IMR-90 (cell line): ENCODE results near the gene XIST. TPM values are rescaled to one million over a fixed set of nuclear protein-coding genes. Genes with fewer than 3 reads are reported as not detected.

Experiments
- ATAC-seq: fragments of 200-7000 bp; cut with Tn5 transposase; 2 replicates; pipeline ENCODE4 v1.9.1; 2020; ENCODE audit warnings: low read depth, mild to moderate bottlenecking, moderate library complexity
- BruUV-seq: library from RNA; stranded (reverse); fragments of 400-500 nt; replicated peaks from 2 replicates; lab custom pipeline; 2021; lab: Mats Ljungman, UMichigan
- CTCF ChIA-PET: fragments of 300-600 bp; formaldehyde crosslinking; extraction: SDS; loops from one replicate; lab custom pipeline; 2021; ENCODE audit warnings: antibody characterized with exemption; lab: Yijun Ruan, JAX
- POLR2A ChIA-PET: fragments of 300-600 bp; sonication (Branson Sonifier 250); formaldehyde crosslinking; loops from one replicate; lab custom pipeline; 2022; ENCODE audit warnings: antibody characterized with exemption; ENCODE audit not compliant: unreplicated experiment; lab: Charles Lee
- DNase-seq: peaks from one replicate; pipeline ENCODE4 v3.0.0; 2013
- H2AFZ ChIP-seq: replicated peaks from 2 replicates; pipeline ENCODE3; 2013; ENCODE audit warnings: low read length, mild to moderate bottlenecking; ENCODE audit not compliant: poor library complexity
- H2AK5ac ChIP-seq: 2 replicates; pipeline ENCODE4 v1.6.1; 2013; ENCODE audit warnings: low read depth, low read length, inconsistent platforms
- H2AK9ac ChIP-seq: replicated peaks from 2 replicates; pipeline ENCODE3; 2013; ENCODE audit warnings: mild to moderate bottlenecking, low read depth, low read length, moderate library complexity; ENCODE audit not compliant: poor library complexity
- H2BK120ac ChIP-seq: 2 replicates; pipeline ENCODE4 v1.6.1; 2013; ENCODE audit warnings: low read depth, low read length, inconsistent platforms
- H2BK15ac ChIP-seq: 3 replicates; pipeline ENCODE4 v1.6.1; 2013; ENCODE audit warnings: low read depth, low read length, inconsistent platforms
- H2BK20ac ChIP-seq: 2 replicates; pipeline ENCODE4 v1.6.1; 2013; ENCODE audit warnings: low read depth, mild to moderate bottlenecking, inconsistent platforms, low read length, moderate library complexity
- H2BK5ac ChIP-seq: 2 replicates; pipeline ENCODE4 v1.6.1; 2013; ENCODE audit warnings: mild to moderate bottlenecking, low read depth, low read length, inconsistent platforms; ENCODE audit not compliant: poor library complexity, severe bottlenecking
- H3K14ac ChIP-seq: replicated peaks from 2 replicates; pipeline ENCODE4 v1.6.1; 2013; ENCODE audit warnings: low read depth, low read length, inconsistent platforms
- H3K18ac ChIP-seq: 2 replicates; pipeline ENCODE4 v1.6.1; 2013; ENCODE audit warnings: low read depth, low read length, control low read depth
- H3K23ac ChIP-seq: 2 replicates; pipeline ENCODE4 v1.6.1; 2013; ENCODE audit warnings: low read depth, low read length, inconsistent platforms
- H3K27ac ChIP-seq: 2 replicates; pipeline ENCODE4 v1.5.1; 2013; ENCODE audit warnings: mild to moderate bottlenecking, control low read depth, low read length; ENCODE audit not compliant: insufficient read depth
- H3K27me3 ChIP-seq: 2 replicates; pipeline ENCODE4 v1.6.1; 2013; ENCODE audit warnings: low read length; ENCODE audit not compliant: control insufficient read depth, insufficient read depth
- H3K36me3 ChIP-seq: 2 replicates; pipeline ENCODE4 v1.6.1; 2013; ENCODE audit warnings: low read length, mixed read lengths; ENCODE audit not compliant: control insufficient read depth, insufficient read depth
- H3K4ac ChIP-seq: 2 replicates; pipeline ENCODE4 v1.6.1; 2013; ENCODE audit warnings: low read depth, low read length, inconsistent platforms
- H3K4me1 ChIP-seq: 2 replicates; pipeline ENCODE4 v1.6.1; 2013; ENCODE audit warnings: low read length, mixed read lengths; ENCODE audit not compliant: control insufficient read depth, insufficient read depth
- H3K4me2 ChIP-seq: 2 replicates; pipeline ENCODE4 v1.6.1; 2013; ENCODE audit warnings: low read depth, mild to moderate bottlenecking, control low read depth, low read length, moderate library complexity
- H3K4me3 ChIP-seq: 2 replicates; pipeline ENCODE4 v1.5.1; 2013; ENCODE audit warnings: low read depth, mild to moderate bottlenecking, control low read depth, low read length, moderate library complexity; ENCODE audit not compliant: insufficient read depth
- H3K56ac ChIP-seq: 2 replicates; pipeline ENCODE4 v1.6.1; 2013; ENCODE audit warnings: low read length, inconsistent platforms; ENCODE audit not compliant: insufficient read depth; ENCODE audit errors: extremely low read depth
- H3K79me1 ChIP-seq, 2 experiments: 2 replicates each; pipeline ENCODE4 v1.6.1; 2013; ENCODE audit warnings: low read length in 2 of 2, inconsistent platforms in 1 of 2, low read depth in 1 of 2
- H3K9ac ChIP-seq: 2 replicates; pipeline ENCODE4 v1.6.1; 2013; ENCODE audit warnings: low read depth, low read length, control low read depth
- H3K9me1 ChIP-seq: 2 replicates; pipeline ENCODE4 v1.6.1; 2013; ENCODE audit warnings: low read length, inconsistent platforms; ENCODE audit not compliant: insufficient read depth
- H3K9me3 ChIP-seq: 2 replicates; pipeline ENCODE4 v1.6.1; 2013; ENCODE audit warnings: low read length; ENCODE audit not compliant: control insufficient read depth, insufficient read depth
- H4K20me1 ChIP-seq: 2 replicates; pipeline ENCODE4 v1.6.1; 2013; ENCODE audit warnings: low read length, inconsistent platforms; ENCODE audit not compliant: insufficient read depth
- H4K5ac ChIP-seq: 2 replicates; pipeline ENCODE4 v1.6.1; 2013; ENCODE audit warnings: mild to moderate bottlenecking, low read depth, low read length, control low read depth
- H4K8ac ChIP-seq, 2 experiments: 2 replicates each; pipeline ENCODE4 v1.6.1; 2013; ENCODE audit warnings: low read depth in 2 of 2, low read length in 2 of 2, control low read depth in 1 of 2, inconsistent platforms in 1 of 2
- H4K91ac ChIP-seq: 2 replicates; pipeline ENCODE4 v1.6.1; 2013; ENCODE audit warnings: low read depth, low read length, inconsistent platforms; ENCODE audit not compliant: insufficient read depth
- CHD1 ChIP-seq: IDR thresholded peaks from 2 replicates; pipeline ENCODE4 v1.6.1; 2012; ENCODE audit warnings: low read depth, low read length, improper control_type of control experiment
- MAZ ChIP-seq: IDR thresholded peaks from 2 replicates; pipeline ENCODE4 v1.6.1; 2012; ENCODE audit warnings: low read depth, mild to moderate bottlenecking, low read length, improper control_type of control experiment, moderate library complexity, borderline replicate concordance
- NFE2L2 ChIP-seq: fragments of 150-350 bp; IDR thresholded peaks from 2 replicates; pipeline ENCODE4 v1.6.1; 2016; ENCODE audit warnings: low read depth, mild to moderate bottlenecking, low read length
- WGBS, 2 experiments: methylation state at CpG; one replicate each; pipeline versions ENCODE4 v1.1.5 to v1.1.7; 2013; ENCODE audit warnings: missing lambda C conversion rate in 2 of 2; ENCODE audit not compliant: insufficient read length in 1 of 2; ENCODE audit errors: extremely low coverage in 2 of 2; 5-methylcytosine and 5-hydroxymethylcytosine counted together
- dilution Hi-C: fragments of 300-500 bp; cut with HindIII; formaldehyde crosslinking; loops from one replicate; pipeline ENCODE4 v1.14.3; 2018; ENCODE audit warnings: low sequenced_read_pairs; ENCODE audit not compliant: unreplicated experiment
- in situ Hi-C: fragments of 300-500 bp; cut with MboI; formaldehyde crosslinking; loops from 3 replicates; pipeline ENCODE4 v1.14.3; 2019; ENCODE audit warnings: low sequenced_read_pairs, inconsistent platforms, mixed read lengths
- intact Hi-C: fragments of 100-400 bp; cut with micrococcal nuclease; formaldehyde crosslinking; loops from 2 replicates; pipeline ENCODE4 v1.10.0; 2022
- polyA plus RNA-seq, 3 experiments: library from polyadenylated mRNA; depleted of rRNA; stranded (reverse); fragments of >200 nt; gene quantifications; 2 replicates each; pipeline ENCODE4 v1.2.3, GENCODE V29; 2012; ENCODE audit warnings: low replicate concordance in 1 of 3
- total RNA-seq: library from RNA; depleted of rRNA; stranded (reverse); fragments of >200 nt; gene quantifications from 2 replicates; pipeline ENCODE4 v1.2.3, GENCODE V29; 2012
- TF ChIP-seq, protein P1 (sequence below): conservative IDR thresholded peaks from 2 replicates; pipeline ENCODE4 v1.5.1; 2012; ENCODE audit warnings: mild to moderate bottlenecking, low read depth, low read length, improper control_type of control experiment
- TF ChIP-seq, protein P2 (sequence below): fragments of 150-350 bp; IDR thresholded peaks from 2 replicates; pipeline ENCODE4 v1.6.1; 2017; ENCODE audit warnings: mild to moderate bottlenecking, antibody characterized with exemption, low read length, low read depth

The XIST gene
- total and polyA plus RNA-seq, 2 of the 4 experiments (the other 2 are of a cell fraction), result 48.9 to 159 TPM

DNA sequence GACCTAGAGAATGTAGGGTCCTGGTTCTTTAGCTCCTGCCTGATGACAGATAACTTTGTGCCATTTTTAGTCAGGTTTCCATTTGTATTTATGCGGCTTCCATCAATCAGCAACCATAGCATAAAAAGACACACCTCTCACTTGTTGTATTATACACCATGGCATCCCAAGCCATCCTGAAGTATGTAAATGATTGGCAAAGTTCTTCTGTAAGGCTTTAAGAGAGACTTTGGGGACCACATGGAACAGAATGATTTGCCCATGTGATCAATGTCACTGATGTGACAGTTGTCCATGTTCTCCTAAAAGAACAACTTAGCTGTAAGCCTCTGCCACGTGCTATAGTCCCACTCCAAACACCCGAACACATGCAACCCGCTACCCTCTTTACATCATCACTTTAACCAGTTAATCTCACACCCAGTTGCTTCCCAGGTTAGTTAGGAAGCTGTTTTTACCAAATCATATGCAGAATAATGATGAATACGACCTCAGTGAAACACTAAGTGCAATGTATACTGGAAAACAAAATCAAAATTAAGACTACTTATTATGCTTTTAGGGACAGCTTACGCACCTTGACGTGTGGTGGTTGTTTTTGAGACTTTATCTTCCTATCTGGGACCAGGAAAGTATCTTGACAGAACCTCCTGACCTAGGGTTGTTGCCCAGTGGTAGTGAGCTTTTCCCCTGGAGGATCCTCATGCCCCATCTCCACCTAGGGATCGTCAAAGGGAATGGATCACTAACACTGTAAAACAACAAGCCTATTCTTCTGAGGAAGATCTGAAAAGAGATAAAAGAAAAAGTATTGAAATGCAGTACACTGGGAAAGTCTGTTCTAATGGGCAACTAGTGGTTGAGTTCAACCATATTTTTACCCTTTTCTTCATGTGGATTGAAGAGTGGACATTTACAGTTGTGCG is 21.8 kb downstream of the XIST start:
- Histone ChIP-seq H3K18ac (no peak overlapping the region), H2BK15ac (no peak overlapping the region), H3K27ac (no peak overlapping the region), H4K8ac (no peak overlapping the region), H2BK20ac (no peak overlapping the region), H3K27me3 (no peaks in the 10 kb centered on the region; the same call in 1 of the 2 replicates), H3K23ac (no peak overlapping the region), H2AK9ac (no peak overlapping the region), H3K4ac (no peak overlapping the region), H3K9ac (no peak overlapping the region), H3K9me1 (peaks cover 3% of the 10 kb centered on the region; the same call in 1 of the 2 replicates), H2BK5ac (no peak overlapping the region), H3K4me2 (no peak overlapping the region), H3K4me1 (no peaks in the 10 kb centered on the region), H4K5ac (no peak overlapping the region), H3K9me3 (no peaks in the 10 kb centered on the region), H3K4me3 (no peak overlapping the region), H3K79me1 (peaks cover 7 to 10% of the 10 kb centered on the region in 2 experiments; a peak in 1 of 4 replicates), H4K91ac (no peak overlapping the region), H4K20me1 (peaks cover 90% of the 10 kb centered on the region), H2BK120ac (no peak overlapping the region), H3K56ac (no peak overlapping the region), H3K36me3 (peaks cover 19% of the 10 kb centered on the region), H2AK5ac (no peak overlapping the region), H2AFZ (no peak overlapping the region), H3K14ac (no peak overlapping the region)
- ChIA-PET POLR2A (no interaction called here), CTCF (interaction anchor here (0.6 kb wide), 1 partner anchor 113 kb away, joined by 4 read pairs; no protein-coding TSS in a partner anchor)
- intact Hi-C loops, result no loop called here
- no CpG with 5 or more reads among the region's 9 CpGs for WGBS, 2 experiments
- dilution Hi-C loops, result no loop called here
- in situ Hi-C loops, result no loop called here
- ATAC-seq (no peak), DNase-seq (no peak)
- TF ChIP-seq, protein P1, sequence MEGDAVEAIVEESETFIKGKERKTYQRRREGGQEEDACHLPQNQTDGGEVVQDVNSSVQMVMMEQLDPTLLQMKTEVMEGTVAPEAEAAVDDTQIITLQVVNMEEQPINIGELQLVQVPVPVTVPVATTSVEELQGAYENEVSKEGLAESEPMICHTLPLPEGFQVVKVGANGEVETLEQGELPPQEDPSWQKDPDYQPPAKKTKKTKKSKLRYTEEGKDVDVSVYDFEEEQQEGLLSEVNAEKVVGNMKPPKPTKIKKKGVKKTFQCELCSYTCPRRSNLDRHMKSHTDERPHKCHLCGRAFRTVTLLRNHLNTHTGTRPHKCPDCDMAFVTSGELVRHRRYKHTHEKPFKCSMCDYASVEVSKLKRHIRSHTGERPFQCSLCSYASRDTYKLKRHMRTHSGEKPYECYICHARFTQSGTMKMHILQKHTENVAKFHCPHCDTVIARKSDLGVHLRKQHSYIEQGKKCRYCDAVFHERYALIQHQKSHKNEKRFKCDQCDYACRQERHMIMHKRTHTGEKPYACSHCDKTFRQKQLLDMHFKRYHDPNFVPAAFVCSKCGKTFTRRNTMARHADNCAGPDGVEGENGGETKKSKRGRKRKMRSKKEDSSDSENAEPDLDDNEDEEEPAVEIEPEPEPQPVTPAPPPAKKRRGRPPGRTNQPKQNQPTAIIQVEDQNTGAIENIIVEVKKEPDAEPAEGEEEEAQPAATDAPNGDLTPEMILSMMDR, result no peak
- no peak for TF ChIP-seq CHD1
- TF ChIP-seq MAZ, result no peak
- TF ChIP-seq, protein P2, sequence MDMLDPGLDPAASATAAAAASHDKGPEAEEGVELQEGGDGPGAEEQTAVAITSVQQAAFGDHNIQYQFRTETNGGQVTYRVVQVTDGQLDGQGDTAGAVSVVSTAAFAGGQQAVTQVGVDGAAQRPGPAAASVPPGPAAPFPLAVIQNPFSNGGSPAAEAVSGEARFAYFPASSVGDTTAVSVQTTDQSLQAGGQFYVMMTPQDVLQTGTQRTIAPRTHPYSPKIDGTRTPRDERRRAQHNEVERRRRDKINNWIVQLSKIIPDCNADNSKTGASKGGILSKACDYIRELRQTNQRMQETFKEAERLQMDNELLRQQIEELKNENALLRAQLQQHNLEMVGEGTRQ, result no peak
- TF ChIP-seq NFE2L2, result no peak
- BruUV-seq, result no TSS peak
